Astrocyte (in vitro differentiated cells and primary cell): Measurements from ENCODE around the gene PLCL1. TPM values are rescaled to one million over a fixed set of nuclear protein-coding genes. Genes with fewer than 3 reads are reported as not detected.

Experiments used
- DNase-seq: peaks from one replicate; pipeline ENCODE4 v3.0.0-alpha.2; 2010; ENCODE audit warnings: low read depth
- FAIRE-seq: peaks from 2 replicates; lab custom pipeline; 2011; peaks lifted over from hg19 to GRCh38; lab: Jason Lieb, UNC
- H2AFZ ChIP-seq: 2 replicates; pipeline ENCODE4 v1.6.0; 2012; ENCODE audit warnings: low read depth, low read length, inconsistent platforms
- H3K27ac ChIP-seq: 2 replicates; pipeline ENCODE4 v1.5.1; 2011; ENCODE audit warnings: low read depth, low read length, inconsistent platforms
- H3K27me3 ChIP-seq: 2 replicates; pipeline ENCODE4 v1.6.0; 2011; ENCODE audit warnings: low read length, inconsistent platforms; ENCODE audit not compliant: insufficient read depth
- H3K36me3 ChIP-seq: 2 replicates; pipeline ENCODE4 v1.5.1; 2011; ENCODE audit warnings: low read length, inconsistent platforms; ENCODE audit not compliant: insufficient read depth
- H3K4me1 ChIP-seq: 2 replicates; pipeline ENCODE4 v1.5.1; 2011; ENCODE audit warnings: low read length, inconsistent platforms; ENCODE audit not compliant: insufficient read depth
- H3K4me2 ChIP-seq: 2 replicates; pipeline ENCODE4 v1.6.0; 2012; ENCODE audit warnings: low read length, inconsistent platforms
- H3K4me3 ChIP-seq: 2 replicates; pipeline ENCODE4 v1.5.1; 2011; ENCODE audit warnings: low read depth, mild to moderate bottlenecking, low read length, inconsistent platforms; ENCODE audit not compliant: insufficient read depth
- H3K79me2 ChIP-seq: 2 replicates; pipeline ENCODE4 v1.6.0; 2012; ENCODE audit warnings: mild to moderate bottlenecking, low read length, inconsistent platforms; ENCODE audit not compliant: insufficient read depth
- H3K9ac ChIP-seq: 2 replicates; pipeline ENCODE4 v1.6.0; 2012; ENCODE audit warnings: mild to moderate bottlenecking, low read length, inconsistent platforms
- H3K9me3 ChIP-seq: 2 replicates; pipeline ENCODE4 v1.5.1; 2012; ENCODE audit warnings: low read depth, mild to moderate bottlenecking, low read length, inconsistent platforms; ENCODE audit not compliant: insufficient read depth
- H4K20me1 ChIP-seq: 2 replicates; pipeline ENCODE4 v1.6.0; 2012; ENCODE audit warnings: low read length, inconsistent platforms; ENCODE audit not compliant: insufficient read depth
- H3K27ac Mint-ChIP-seq: one replicate; pipeline ENCODE4 v1.8.0; 2021; ENCODE audit warnings: mild to moderate bottlenecking, mixed read lengths; ENCODE audit not compliant: unreplicated experiment
- H3K27me3 Mint-ChIP-seq: one replicate; pipeline ENCODE4 v1.8.0; 2021; ENCODE audit warnings: low read depth, mixed read lengths; ENCODE audit not compliant: unreplicated experiment
- H3K36me3 Mint-ChIP-seq: one replicate; pipeline ENCODE4 v1.8.0; 2021; ENCODE audit warnings: low read depth, mixed read lengths; ENCODE audit not compliant: unreplicated experiment
- H3K4me1 Mint-ChIP-seq: one replicate; pipeline ENCODE4 v1.8.0; 2021; ENCODE audit warnings: low read depth, mixed read lengths; ENCODE audit not compliant: unreplicated experiment
- H3K4me3 Mint-ChIP-seq: one replicate; pipeline ENCODE4 v1.8.0; 2021; ENCODE audit warnings: mild to moderate bottlenecking, moderate library complexity, mixed read lengths; ENCODE audit not compliant: unreplicated experiment
- H3K9me3 Mint-ChIP-seq: one replicate; pipeline ENCODE4 v1.8.0; 2021; ENCODE audit warnings: mild to moderate bottlenecking, mixed read lengths; ENCODE audit not compliant: unreplicated experiment
- EZH2 ChIP-seq: IDR thresholded peaks from 2 replicates; pipeline ENCODE4 v1.6.1; 2012; ENCODE audit warnings: mild to moderate bottlenecking, low read length, inconsistent platforms; ENCODE audit not compliant: insufficient read depth
- total RNA-seq: library from RNA; stranded (reverse); gene quantifications from 2 replicates; pipeline ENCODE4 v1.2.1, GENCODE V29; 2021
- TF ChIP-seq, protein P1 (sequence below): IDR thresholded peaks from 2 replicates; pipeline ENCODE4 v1.5.1; 2011; ENCODE audit warnings: low read depth, mild to moderate bottlenecking, inconsistent platforms, low read length, moderate library complexity; ENCODE audit not compliant: insufficient read depth

Gene PLCL1
- total RNA-seq, 1 donor from 2014 or later: 0.84 TPM

DNA sequence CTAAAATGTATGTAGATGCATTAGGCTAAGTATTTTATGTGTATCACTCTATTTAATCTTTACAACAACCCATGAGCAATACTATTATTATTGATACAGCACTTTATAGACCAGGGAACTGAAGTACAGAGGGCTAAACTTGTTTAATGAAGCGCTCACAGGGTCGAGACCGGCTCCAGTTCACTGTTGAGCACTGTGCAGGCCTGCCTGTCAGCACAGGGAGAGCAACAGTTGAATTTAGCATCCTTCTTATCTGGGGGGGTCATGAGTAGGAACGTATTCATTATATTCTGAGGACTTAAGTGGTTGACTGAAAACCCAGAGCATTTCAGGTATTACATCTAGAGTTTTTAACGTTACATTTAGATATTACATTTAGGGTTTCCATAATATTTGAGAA, 120.1 kb downstream of the PLCL1 start:
- no peak overlapping the region for H3K9ac ChIP-seq
- H2AFZ ChIP-seq: no peak overlapping the region
- no peak overlapping the region for H3K4me3 ChIP-seq
- no peaks in the 10 kb centered on the region for H3K36me3 ChIP-seq
- no peaks in the 10 kb centered on the region for H3K79me2 ChIP-seq
- Mint-ChIP-seq H3K27ac (no peak overlapping the region), H3K36me3 (no peaks in the 10 kb centered on the region), H3K9me3 (no peaks in the 10 kb centered on the region), H3K4me3 (no peak overlapping the region), H3K27me3 (no peaks in the 10 kb centered on the region), H3K4me1 (peaks cover 8% of the 10 kb centered on the region)
- no peaks in the 10 kb centered on the region for H3K27me3 ChIP-seq
- H4K20me1 ChIP-seq: no peaks in the 10 kb centered on the region
- DNase-seq (no peak), FAIRE-seq (no peak)
- H3K9me3 ChIP-seq: no peaks in the 10 kb centered on the region
- TF ChIP-seq, protein P1, sequence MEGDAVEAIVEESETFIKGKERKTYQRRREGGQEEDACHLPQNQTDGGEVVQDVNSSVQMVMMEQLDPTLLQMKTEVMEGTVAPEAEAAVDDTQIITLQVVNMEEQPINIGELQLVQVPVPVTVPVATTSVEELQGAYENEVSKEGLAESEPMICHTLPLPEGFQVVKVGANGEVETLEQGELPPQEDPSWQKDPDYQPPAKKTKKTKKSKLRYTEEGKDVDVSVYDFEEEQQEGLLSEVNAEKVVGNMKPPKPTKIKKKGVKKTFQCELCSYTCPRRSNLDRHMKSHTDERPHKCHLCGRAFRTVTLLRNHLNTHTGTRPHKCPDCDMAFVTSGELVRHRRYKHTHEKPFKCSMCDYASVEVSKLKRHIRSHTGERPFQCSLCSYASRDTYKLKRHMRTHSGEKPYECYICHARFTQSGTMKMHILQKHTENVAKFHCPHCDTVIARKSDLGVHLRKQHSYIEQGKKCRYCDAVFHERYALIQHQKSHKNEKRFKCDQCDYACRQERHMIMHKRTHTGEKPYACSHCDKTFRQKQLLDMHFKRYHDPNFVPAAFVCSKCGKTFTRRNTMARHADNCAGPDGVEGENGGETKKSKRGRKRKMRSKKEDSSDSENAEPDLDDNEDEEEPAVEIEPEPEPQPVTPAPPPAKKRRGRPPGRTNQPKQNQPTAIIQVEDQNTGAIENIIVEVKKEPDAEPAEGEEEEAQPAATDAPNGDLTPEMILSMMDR: no peak
- no peaks in the 10 kb centered on the region for H3K4me1 ChIP-seq
- H3K4me2 ChIP-seq: no peak overlapping the region
- H3K27ac ChIP-seq: no peak overlapping the region

- Histone ChIP-seq H3K27ac (no peak overlapping the region), H3K9ac (no peak overlapping the region), H3K4me1 (no peaks in the 10 kb centered on the region), H2AFZ (no peak overlapping the region), H3K27me3 (no peaks in the 10 kb centered on the region), H3K4me3 (no peak overlapping the region), H3K79me2 (no peaks in the 10 kb centered on the region), H4K20me1 (no peaks in the 10 kb centered on the region), H3K4me2 (no peak overlapping the region), H3K9me3 (no peaks in the 10 kb centered on the region), H3K36me3 (no peaks in the 10 kb centered on the region)
- H3K4me3 Mint-ChIP-seq: no peak overlapping the region
- TF ChIP-seq, protein P1: no peak
- TF ChIP-seq EZH2: no peak
- DNase-seq (no peak), FAIRE-seq (no peak)
- no peaks in the 10 kb centered on the region for H3K27me3 Mint-ChIP-seq
- no peak overlapping the region for H3K27ac Mint-ChIP-seq
- peaks cover 5% of the 10 kb centered on the region for H3K4me1 Mint-ChIP-seq
- H3K36me3 Mint-ChIP-seq: no peaks in the 10 kb centered on the region
- H3K9me3 Mint-ChIP-seq: no peaks in the 10 kb centered on the region
These were observed 120.8 kb downstream of the PLCL1 start for GRCh38 chr2:197925204-197925603.

GRCh38 chr2:197925976-197926375, 121.6 kb downstream of the PLCL1 start:
- Mint-ChIP-seq H3K27ac (no peak overlapping the region), H3K27me3 (no peaks in the 10 kb centered on the region), H3K4me3 (no peak overlapping the region), H3K9me3 (no peaks in the 10 kb centered on the region), H3K4me1 (peaks cover 5% of the 10 kb centered on the region), H3K36me3 (no peaks in the 10 kb centered on the region)
- Histone ChIP-seq H3K36me3 (no peaks in the 10 kb centered on the region), H2AFZ (no peak overlapping the region), H3K27ac (no peak overlapping the region), H4K20me1 (no peaks in the 10 kb centered on the region), H3K9me3 (no peaks in the 10 kb centered on the region), H3K4me3 (no peak overlapping the region), H3K79me2 (no peaks in the 10 kb centered on the region), H3K27me3 (no peaks in the 10 kb centered on the region), H3K4me1 (no peaks in the 10 kb centered on the region), H3K9ac (no peak overlapping the region), H3K4me2 (no peak overlapping the region)
- no peak for DNase-seq
- FAIRE-seq: no peak
- TF ChIP-seq EZH2: no peak
